GM23338 (cell line): ENCODE data around the gene SNTB2. TPM values are rescaled to one million over a fixed set of nuclear protein-coding genes. Genes with fewer than 3 reads are reported as not detected.
A peak's percentile ranks its signal among the peaks of the same experiment; 100 is the strongest.

ENCODE experiments used
- ATAC-seq: fragments of 200-7000 bp; cut with Tn5 transposase; 3 replicates; pipeline ENCODE4 v1.9.1; 2020
- DNase-seq: peaks from one replicate; pipeline ENCODE4 v3.0.0-alpha.2; 2015; ENCODE audit warnings: low spot score
- H2AFZ ChIP-seq: fragments of 200-600 bp; sonication (generic); 2 replicates; pipeline ENCODE4 v1.8.0; 2016; ENCODE audit warnings: antibody characterized with exemption, mild to moderate bottlenecking, moderate library complexity
- H3F3A ChIP-seq: fragments of 200-600 bp; sonication (generic); replicated peaks from 2 replicates; pipeline ENCODE4 v1.8.0; 2017; ENCODE audit warnings: antibody characterized with exemption, mixed run types, low read depth
- H3K27ac ChIP-seq: fragments of 200-600 bp; sonication (generic); 2 replicates; pipeline ENCODE4 v1.6.1; 2016; ENCODE audit warnings: low read depth
- H3K27me3 ChIP-seq: fragments of 200-600 bp; sonication (generic); 2 replicates; pipeline ENCODE4 v1.8.0; 2016; ENCODE audit warnings: mild to moderate bottlenecking, mixed run types, moderate library complexity; ENCODE audit not compliant: insufficient read depth
- H3K36me3 ChIP-seq: fragments of 200-600 bp; sonication (generic); 2 replicates; pipeline ENCODE4 v1.8.0; 2016; ENCODE audit warnings: mild to moderate bottlenecking; ENCODE audit not compliant: insufficient read depth
- H3K4me1 ChIP-seq: fragments of 200-600 bp; sonication (generic); 2 replicates; pipeline ENCODE4 v1.8.0; 2016; ENCODE audit warnings: mild to moderate bottlenecking, moderate library complexity; ENCODE audit not compliant: insufficient read depth
- H3K4me2 ChIP-seq: fragments of 200-600 bp; sonication (generic); 2 replicates; pipeline ENCODE4 v1.7.1; 2017; ENCODE audit warnings: mixed run types
- H3K4me3 ChIP-seq: fragments of 200-600 bp; sonication (generic); 2 replicates; pipeline ENCODE4 v1.6.1; 2016; ENCODE audit warnings: mixed run types
- H3K79me2 ChIP-seq: fragments of 200-600 bp; sonication (generic); replicated peaks from 2 replicates; pipeline ENCODE4 v1.8.0; 2017; ENCODE audit warnings: mild to moderate bottlenecking; ENCODE audit not compliant: insufficient read depth
- H3K9me2 ChIP-seq: fragments of 200-600 bp; sonication (generic); 2 replicates; pipeline ENCODE4 v1.8.0; 2017; ENCODE audit not compliant: insufficient read depth
- H4K20me1 ChIP-seq: fragments of 200-600 bp; sonication (generic); replicated peaks from 2 replicates; pipeline ENCODE4 v1.8.0; 2017; ENCODE audit warnings: mild to moderate bottlenecking; ENCODE audit not compliant: insufficient read depth
- H3K27ac Mint-ChIP-seq: 2 replicates; pipeline ENCODE4 v1.8.0; 2020; ENCODE audit warnings: inconsistent platforms, mild to moderate bottlenecking, moderate library complexity, mixed read lengths
- H3K27me3 Mint-ChIP-seq: 3 replicates; pipeline ENCODE4 v1.8.0; 2022; ENCODE audit warnings: low read depth, mild to moderate bottlenecking, moderate library complexity, mixed read lengths, inconsistent platforms; ENCODE audit not compliant: insufficient read depth, poor library complexity
- H3K36me3 Mint-ChIP-seq: 3 replicates; pipeline ENCODE4 v1.8.0; 2021; ENCODE audit warnings: low read depth, mild to moderate bottlenecking, inconsistent platforms, moderate library complexity, mixed read lengths
- H3K4me1 Mint-ChIP-seq: 3 replicates; pipeline ENCODE4 v1.8.0; 2020; ENCODE audit warnings: mild to moderate bottlenecking, inconsistent platforms, mixed read lengths
- H3K4me3 Mint-ChIP-seq: 3 replicates; pipeline ENCODE4 v1.8.0; 2021; ENCODE audit warnings: moderate library complexity, mild to moderate bottlenecking, inconsistent platforms, mixed read lengths
- H3K9me3 Mint-ChIP-seq: 3 replicates; pipeline ENCODE4 v1.8.0; 2020; ENCODE audit warnings: moderate library complexity, mild to moderate bottlenecking, inconsistent platforms, mixed read lengths
- CREB1 ChIP-seq: fragments of 250-450 bp; sonication (Bioruptor Pico); IDR thresholded peaks from 2 replicates; pipeline ENCODE4 v1.5.0; 2020; ENCODE audit warnings: low read depth, mild to moderate bottlenecking, moderate library complexity
- CTCF ChIP-seq, 2 experiments: fragments of 200-600 bp in 1 of 2; sonication (generic) in 1 of 2; conservative IDR thresholded peaks; 2 replicates each; pipeline versions ENCODE4 v1.5.1 to v1.6.1; 2016 to 2017; ENCODE audit warnings: antibody characterized with exemption in 2 of 2, low read depth in 2 of 2, mild to moderate bottlenecking in 2 of 2, moderate library complexity in 1 of 2
- ETS1 ChIP-seq: IDR thresholded peaks from 2 replicates; pipeline ENCODE4 v1.6.1; 2016; ENCODE audit warnings: antibody characterized with exemption
- EZH2 ChIP-seq: fragments of 200-600 bp; sonication (generic); IDR thresholded peaks from one replicate; pipeline ENCODE4 v1.8.0; 2017; ENCODE audit warnings: antibody characterized with exemption, mild to moderate bottlenecking, low read depth; ENCODE audit not compliant: unreplicated experiment
- EZH2phosphoT487 ChIP-seq: fragments of 200-600 bp; sonication (generic); IDR thresholded peaks from one replicate; pipeline ENCODE4 v1.8.1; 2018; ENCODE audit warnings: antibody characterized with exemption; ENCODE audit not compliant: unreplicated experiment
- JUNB ChIP-seq: IDR thresholded peaks from one replicate; pipeline ENCODE4 v1.6.1; 2016; ENCODE audit warnings: antibody characterized with exemption; ENCODE audit not compliant: unreplicated experiment
- NANOG ChIP-seq: IDR thresholded peaks from 2 replicates; pipeline ENCODE4 v1.6.1; 2016; ENCODE audit warnings: antibody characterized with exemption, borderline replicate concordance
- POLR2AphosphoS5 ChIP-seq: IDR thresholded peaks from 2 replicates; pipeline ENCODE4 v1.6.1; 2016; ENCODE audit warnings: antibody characterized with exemption, low read depth
- REST ChIP-seq: IDR thresholded peaks from one replicate; pipeline ENCODE4 v1.6.1; 2018; ENCODE audit warnings: antibody characterized with exemption; ENCODE audit not compliant: unreplicated experiment
- STAT1 ChIP-seq: IDR thresholded peaks from one replicate; pipeline ENCODE4 v1.6.1; 2016; ENCODE audit warnings: antibody characterized with exemption; ENCODE audit not compliant: unreplicated experiment
- ZNF114 ChIP-seq: fragments of 250-450 bp; sonication (Bioruptor Pico); IDR thresholded peaks from 2 replicates; pipeline ENCODE4 v1.5.0; 2020; ENCODE audit warnings: mild to moderate bottlenecking, moderate library complexity
- ZNF331 ChIP-seq: fragments of 250-450 bp; sonication (Bioruptor Pico); IDR thresholded peaks from 2 replicates; pipeline ENCODE4 v1.5.0; 2020; ENCODE audit warnings: low read depth, mild to moderate bottlenecking, moderate library complexity
- ZNF462 ChIP-seq: fragments of 250-450 bp; sonication (Bioruptor Pico); IDR thresholded peaks from 2 replicates; pipeline ENCODE4 v1.5.0; 2020; ENCODE audit warnings: mild to moderate bottlenecking, moderate library complexity
- polyA plus RNA-seq: library from polyadenylated mRNA; unstranded; fragments of >200 nt; fragmentation: Nextera tagmentation; extraction: Ambion mirVana; gene quantifications from 2 replicates; pipeline ENCODE4 v1.2.1, GENCODE V29; 2016
- total RNA-seq: library from RNA; depleted of rRNA; stranded (reverse); fragments of >200 nt; shearing (Covaris generic); gene quantifications from 2 replicates; pipeline ENCODE4 v1.2.3, GENCODE V29; 2014

SNTB2 gene
- total and polyA plus RNA-seq, 2 experiments from 2014 or later, result 4.8 to 42.7 TPM

- H3K9me3 Mint-ChIP-seq, result 0 out of 3 replicates have a peak, but pooled peaks cover 4% of the 10 kb centered on the region
- peaks cover 21% of the 10 kb centered on the region for H3K4me1 ChIP-seq
- H3K4me3 Mint-ChIP-seq, result peak overlapping the region; percentile 90
- ATAC-seq (no peak), DNase-seq (no peak)
- TF ChIP-seq JUNB (no peak), ZNF331 (no peak), CTCF (conservative IDR thresholded peaks at IDR 0.05; ENCODE audit: low read depth in 2 of 2) (no peak), EZH2 (no peak), ETS1 (no peak), REST (no peak), ZNF114 (CRISPR knock-in tag) (no peak), EZH2phosphoT487 (no peak), NANOG (no peak), STAT1 (no peak), CREB1 (no peak), POLR2AphosphoS5 (no peak; the same call in none of the 2 replicates), ZNF462 (no peak)
- H3K4me1 Mint-ChIP-seq, result peaks cover 18% of the 10 kb centered on the region
- H3K4me3 ChIP-seq, result peak overlapping the region; percentile 90
- H3K9me2 ChIP-seq, result no peaks in the 10 kb centered on the region
- no peaks in the 10 kb centered on the region for H3K27me3 ChIP-seq
- no peak overlapping the region for H2AFZ ChIP-seq
- H3K27me3 Mint-ChIP-seq, result peaks cover 20% of the 10 kb centered on the region
- H3K79me2 ChIP-seq, result peaks cover 72% of the 10 kb centered on the region
- H3K27ac Mint-ChIP-seq, result peak overlapping the region; percentile 90
- H3F3A ChIP-seq, result peaks cover 44% of the 10 kb centered on the region
- H3K36me3 ChIP-seq, result peaks cover 15% of the 10 kb centered on the region
- H3K27ac ChIP-seq, result no peak overlapping the region
- H3K36me3 Mint-ChIP-seq, result peaks cover 81% of the 10 kb centered on the region
- peaks cover 51% of the 10 kb centered on the region for H4K20me1 ChIP-seq
- peak overlapping the region; percentile 95 for H3K4me2 ChIP-seq
These were observed 141.9 kb downstream of the SNTB2 start for GRCh38 chr16:69328854-69329316.
